ENCODE results near the gene RUNX3. TPM values are rescaled to one million over a fixed set of nuclear protein-coding genes. Genes with fewer than 3 reads are reported as not detected.
"Not testable (repeated sequence)": the region's sequence is repeated elsewhere in the genome, so short reads cannot be mapped to it uniquely, and the experiment has no call there.

Gene RUNX3
- total RNA-seq (2021) (1.5 to 1.8 TPM (median 1.8 TPM) in 3 replicates), Bru-seq, nascent RNA (percentile 21 among the genes with signal in this experiment)
- long read RNA-seq, experiment 1, partial matches to known transcripts: 0 of 1 reads
- long read RNA-seq, experiment 1, other reads (novel, unspliced or antisense): 0 of 1 reads
- long read RNA-seq, experiment 2, partial matches to known transcripts: 0 of 1 reads
- long read RNA-seq, experiment 2, other reads (novel, unspliced or antisense): 1 of 1 reads
- long read RNA-seq, experiment 3: 0 reads

- H3K27ac Mint-ChIP-seq: no peak within 1 kb of the TSS
- ChIA-PET POLR2A (interaction anchor here (0.6 to 0.9 kb wide), 2 partner anchors 20 to 30 kb away, joined by 3 read pairs; no protein-coding TSS in a partner anchor), CTCF (interaction anchor here (0.7 to 4.3 kb wide), 8 partner anchors 21 to 607 kb away, joined by 3 to 23 read pairs (median 6); no protein-coding TSS in a partner anchor)
- H3K4me1 Mint-ChIP-seq: peaks cover 68% of the 10 kb centered on the region
- no peak for TF ChIP-seq CDX4 (CRISPR knock-in tag; IDR thresholded peaks at IDR 0.05; ENCODE audit: borderline replicate concordance)
- TF ChIP-seq NFYB (CRISPR knock-in tag; conservative IDR thresholded peaks at IDR 0.05; ENCODE audit: low read depth): peak; percentile 53; the same call in 1 of the 2 replicates
- H3K9me3 Mint-ChIP-seq: no peaks in the 10 kb centered on the region
- H3K36me3 Mint-ChIP-seq: no peaks in the 10 kb centered on the region
- H3K4me3 Mint-ChIP-seq: peak within 1 kb of the TSS; percentile 71
- H3K27me3 Mint-ChIP-seq (ENCODE audit: low read depth): peaks cover 91% of the 10 kb centered on the region
- ATAC-seq (peak; percentile 45), DNase-seq (ENCODE audit: low spot score) (peak; percentile 74)
Observed at GRCh38 chr1:24930260-24931145, at the start of gene RUNX3. TSS of gene RUNX3 (minus strand) at chr1:24930276. CDS start at chr1:24929868, 408 bp downstream.

DNA sequence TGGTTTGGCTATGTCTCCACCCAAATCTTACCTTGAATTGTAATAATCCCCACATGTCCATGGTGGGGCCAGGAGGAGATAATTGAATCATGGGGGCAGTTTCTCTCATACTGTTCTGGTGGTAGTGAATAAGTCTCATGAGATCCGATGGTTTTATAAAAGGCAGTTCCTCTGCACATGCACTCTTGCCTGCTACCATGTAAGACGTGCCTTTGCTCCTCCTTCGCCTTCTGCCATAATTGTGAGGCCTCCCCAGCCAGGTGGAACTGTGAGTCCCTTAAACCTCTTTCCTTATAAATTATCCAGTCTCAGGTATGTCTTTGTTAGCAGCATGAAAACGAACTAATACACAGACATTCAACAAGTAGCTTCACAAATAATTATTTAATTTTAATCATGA, 49.2 kb upstream of the RUNX3 start:
- H3K4me1 Mint-ChIP-seq; H3K4me3 Mint-ChIP-seq; H3K27ac Mint-ChIP-seq; DNase-seq (ENCODE audit: low spot score); ATAC-seq; POLR2A ChIA-PET: not testable (repeated sequence)
- CTCF ChIA-PET: interaction anchor here (0.9 kb wide), 2 partner anchors 9 to 17 kb away, joined by 3 to 5 read pairs; no protein-coding TSS in a partner anchor
- peaks cover 23% of the 10 kb centered on the region for H3K36me3 Mint-ChIP-seq
- H3K27me3 Mint-ChIP-seq (ENCODE audit: low read depth): peaks cover 11% of the 10 kb centered on the region
- peaks cover 28% of the 10 kb centered on the region for H3K9me3 Mint-ChIP-seq

- ATAC-seq: no peak
- H3K4me3 Mint-ChIP-seq: no peak overlapping the region
Observed at GRCh38 chr1:24978383-24979032, 48.4 kb upstream of the RUNX3 start.

More at GRCh38 chr1:24978383-24979032, 48.4 kb upstream of the RUNX3 start:
- H3K27me3 Mint-ChIP-seq (ENCODE audit: low read depth): peaks cover 11% of the 10 kb centered on the region
- ChIA-PET POLR2A (no interaction called here), CTCF (interaction anchor here (0.9 to 1.5 kb wide), 3 partner anchors 8 to 59 kb away, joined by 3 to 5 read pairs (median 3); no protein-coding TSS in a partner anchor)
- H3K4me1 Mint-ChIP-seq: no peaks in the 10 kb centered on the region
- no peak overlapping the region for H3K27ac Mint-ChIP-seq
- H3K9me3 Mint-ChIP-seq: peaks cover 31% of the 10 kb centered on the region
- TF ChIP-seq NR2C2 (CRISPR knock-in tag; IDR thresholded peaks at IDR 0.05) (no peak), HMGXB4 (CRISPR knock-in tag; IDR thresholded peaks at IDR 0.05) (no peak), ESRRA (CRISPR knock-in tag; IDR thresholded peaks at IDR 0.05; ENCODE audit: borderline replicate concordance) (no peak), ZNF232 (CRISPR knock-in tag; IDR thresholded peaks at IDR 0.05) (no peak), TEAD1 (CRISPR knock-in tag; IDR thresholded peaks at IDR 0.05) (no peak), ZNF317 (CRISPR knock-in tag; IDR thresholded peaks at IDR 0.05; ENCODE audit: borderline replicate concordance, low read depth) (no peak), NFYB (CRISPR knock-in tag; conservative IDR thresholded peaks at IDR 0.05; ENCODE audit: low read depth) (no peak)
- TF ChIP-seq, protein P1, sequence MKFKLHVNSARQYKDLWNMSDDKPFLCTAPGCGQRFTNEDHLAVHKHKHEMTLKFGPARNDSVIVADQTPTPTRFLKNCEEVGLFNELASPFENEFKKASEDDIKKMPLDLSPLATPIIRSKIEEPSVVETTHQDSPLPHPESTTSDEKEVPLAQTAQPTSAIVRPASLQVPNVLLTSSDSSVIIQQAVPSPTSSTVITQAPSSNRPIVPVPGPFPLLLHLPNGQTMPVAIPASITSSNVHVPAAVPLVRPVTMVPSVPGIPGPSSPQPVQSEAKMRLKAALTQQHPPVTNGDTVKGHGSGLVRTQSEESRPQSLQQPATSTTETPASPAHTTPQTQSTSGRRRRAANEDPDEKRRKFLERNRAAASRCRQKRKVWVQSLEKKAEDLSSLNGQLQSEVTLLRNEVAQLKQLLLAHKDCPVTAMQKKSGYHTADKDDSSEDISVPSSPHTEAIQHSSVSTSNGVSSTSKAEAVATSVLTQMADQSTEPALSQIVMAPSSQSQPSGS (CRISPR knock-in tag; IDR thresholded peaks at IDR 0.05; ENCODE audit: borderline replicate concordance, low read depth): no peak
- TF ChIP-seq, protein P2, sequence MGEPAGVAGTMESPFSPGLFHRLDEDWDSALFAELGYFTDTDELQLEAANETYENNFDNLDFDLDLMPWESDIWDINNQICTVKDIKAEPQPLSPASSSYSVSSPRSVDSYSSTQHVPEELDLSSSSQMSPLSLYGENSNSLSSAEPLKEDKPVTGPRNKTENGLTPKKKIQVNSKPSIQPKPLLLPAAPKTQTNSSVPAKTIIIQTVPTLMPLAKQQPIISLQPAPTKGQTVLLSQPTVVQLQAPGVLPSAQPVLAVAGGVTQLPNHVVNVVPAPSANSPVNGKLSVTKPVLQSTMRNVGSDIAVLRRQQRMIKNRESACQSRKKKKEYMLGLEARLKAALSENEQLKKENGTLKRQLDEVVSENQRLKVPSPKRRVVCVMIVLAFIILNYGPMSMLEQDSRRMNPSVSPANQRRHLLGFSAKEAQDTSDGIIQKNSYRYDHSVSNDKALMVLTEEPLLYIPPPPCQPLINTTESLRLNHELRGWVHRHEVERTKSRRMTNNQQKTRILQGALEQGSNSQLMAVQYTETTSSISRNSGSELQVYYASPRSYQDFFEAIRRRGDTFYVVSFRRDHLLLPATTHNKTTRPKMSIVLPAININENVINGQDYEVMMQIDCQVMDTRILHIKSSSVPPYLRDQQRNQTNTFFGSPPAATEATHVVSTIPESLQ (CRISPR knock-in tag; IDR thresholded peaks at IDR 0.05): no peak
- H3K36me3 Mint-ChIP-seq: peaks cover 25% of the 10 kb centered on the region
- no peak for DNase-seq (ENCODE audit: low spot score)

Data from WTC11 (cell line).